PC-3 (cell line): ENCODE measurements around the gene TMTC2. TPM values are rescaled to one million over a fixed set of nuclear protein-coding genes. Genes with fewer than 3 reads are reported as not detected.

ENCODE experiments used
- ATAC-seq: fragments of 200-7000 bp; cut with Tn5 transposase; 2 replicates; pipeline ENCODE4 v1.9.1; 2020; ENCODE audit warnings: mild to moderate bottlenecking, moderate library complexity
- BruUV-seq: library from RNA; stranded (reverse); fragments of 400-500 nt; replicated peaks from 2 replicates; lab custom pipeline; 2021; lab: Mats Ljungman, UMichigan
- CTCF ChIA-PET: fragments of 300-600 bp; sonication (Branson Sonifier 250); formaldehyde crosslinking; loops from one replicate; lab custom pipeline; 2022; ENCODE audit warnings: antibody characterized with exemption; lab: Charles Lee
- POLR2A ChIA-PET: fragments of 300-600 bp; sonication (Branson Sonifier 250); formaldehyde crosslinking; loops from one replicate; lab custom pipeline; 2022; ENCODE audit warnings: antibody characterized with exemption; ENCODE audit not compliant: unreplicated experiment; lab: Charles Lee
- DNase-seq: peaks from one replicate; pipeline ENCODE4 v3.0.0-alpha.2; 2015
- H2AFZ ChIP-seq: fragments of 300-600 bp; sonication (generic); 2 replicates; pipeline ENCODE4 v1.6.0; 2016; ENCODE audit warnings: antibody characterized with exemption, low read length
- H3F3A ChIP-seq: fragments of 300-600 bp; sonication (generic); one replicate; pipeline ENCODE4 v1.6.0; 2017; ENCODE audit warnings: antibody characterized with exemption, low read length, control low read depth, mild to moderate bottlenecking; ENCODE audit not compliant: unreplicated experiment
- H3K27ac ChIP-seq: fragments of 300-600 bp; sonication (generic); 2 replicates; pipeline ENCODE4 v1.5.1; 2016; ENCODE audit warnings: mild to moderate bottlenecking, low read length
- H3K27me3 ChIP-seq: fragments of 300-600 bp; sonication (generic); 2 replicates; pipeline ENCODE4 v1.6.1; 2016; ENCODE audit warnings: low read length, mixed read lengths
- H3K36me3 ChIP-seq: fragments of 300-600 bp; sonication (generic); 2 replicates; pipeline ENCODE4 v1.6.1; 2016; ENCODE audit warnings: low read depth, mixed run types, low read length, mixed read lengths
- H3K4me1 ChIP-seq: fragments of 300-600 bp; sonication (generic); 2 replicates; pipeline ENCODE4 v1.5.1; 2016; ENCODE audit warnings: low read length; ENCODE audit not compliant: insufficient read depth
- H3K4me2 ChIP-seq: fragments of 300-600 bp; sonication (generic); 2 replicates; pipeline ENCODE4 v1.6.0; 2016; ENCODE audit warnings: low read length
- H3K4me3 ChIP-seq: fragments of 300-600 bp; sonication (generic); 2 replicates; pipeline ENCODE4 v1.5.1; 2016; ENCODE audit warnings: mild to moderate bottlenecking, low read length, mixed read lengths
- H3K79me2 ChIP-seq: fragments of 300-600 bp; sonication (generic); 2 replicates; pipeline ENCODE4 v1.6.1; 2017; ENCODE audit warnings: low read length, mixed read lengths
- H3K9ac ChIP-seq: fragments of 300-600 bp; sonication (generic); 2 replicates; pipeline ENCODE4 v1.6.0; 2016; ENCODE audit warnings: mild to moderate bottlenecking, low read length
- H3K9me2 ChIP-seq: fragments of 300-600 bp; sonication (generic); replicated peaks from 2 replicates; pipeline ENCODE4 v1.6.1; 2016; ENCODE audit warnings: mixed run types, low read length, mixed read lengths
- H3K9me3 ChIP-seq: fragments of 300-600 bp; sonication (generic); 2 replicates; pipeline ENCODE4 v1.6.1; 2016; ENCODE audit warnings: low read length, mixed read lengths
- H4K20me1 ChIP-seq: fragments of 300-600 bp; sonication (generic); 2 replicates; pipeline ENCODE4 v1.6.1; 2016; ENCODE audit warnings: low read length, mixed read lengths
- EZH2 ChIP-seq: fragments of 300-600 bp; sonication (generic); IDR thresholded peaks from one replicate; pipeline ENCODE4 v1.6.1; 2017; ENCODE audit warnings: antibody characterized with exemption, mild to moderate bottlenecking, low read length; ENCODE audit not compliant: unreplicated experiment
- EZH2phosphoT487 ChIP-seq: fragments of 300-600 bp; sonication (generic); IDR thresholded peaks from 2 replicates; pipeline ENCODE4 v1.6.1; 2018; ENCODE audit warnings: mild to moderate bottlenecking, antibody characterized with exemption, low read length, borderline replicate concordance
- intact Hi-C: fragments of 100-400 bp; cut with micrococcal nuclease; formaldehyde crosslinking; loops from 2 replicates; pipeline ENCODE4 v1.9.0; 2023
- total RNA-seq: library from RNA; depleted of rRNA; stranded (reverse); fragments of >200 nt; gene quantifications from 2 replicates; pipeline ENCODE4 v1.2.3, GENCODE V29; 2014
- TF ChIP-seq, protein P1 (sequence below): fragments of 300-600 bp; sonication (generic); conservative IDR thresholded peaks from 2 replicates; pipeline ENCODE4 v1.5.1; 2017; ENCODE audit warnings: antibody characterized with exemption, low read depth, mild to moderate bottlenecking, low read length

The TMTC2 gene
- total RNA-seq, 1 experiment from 2014 or later: 10.7 TPM

DNA sequence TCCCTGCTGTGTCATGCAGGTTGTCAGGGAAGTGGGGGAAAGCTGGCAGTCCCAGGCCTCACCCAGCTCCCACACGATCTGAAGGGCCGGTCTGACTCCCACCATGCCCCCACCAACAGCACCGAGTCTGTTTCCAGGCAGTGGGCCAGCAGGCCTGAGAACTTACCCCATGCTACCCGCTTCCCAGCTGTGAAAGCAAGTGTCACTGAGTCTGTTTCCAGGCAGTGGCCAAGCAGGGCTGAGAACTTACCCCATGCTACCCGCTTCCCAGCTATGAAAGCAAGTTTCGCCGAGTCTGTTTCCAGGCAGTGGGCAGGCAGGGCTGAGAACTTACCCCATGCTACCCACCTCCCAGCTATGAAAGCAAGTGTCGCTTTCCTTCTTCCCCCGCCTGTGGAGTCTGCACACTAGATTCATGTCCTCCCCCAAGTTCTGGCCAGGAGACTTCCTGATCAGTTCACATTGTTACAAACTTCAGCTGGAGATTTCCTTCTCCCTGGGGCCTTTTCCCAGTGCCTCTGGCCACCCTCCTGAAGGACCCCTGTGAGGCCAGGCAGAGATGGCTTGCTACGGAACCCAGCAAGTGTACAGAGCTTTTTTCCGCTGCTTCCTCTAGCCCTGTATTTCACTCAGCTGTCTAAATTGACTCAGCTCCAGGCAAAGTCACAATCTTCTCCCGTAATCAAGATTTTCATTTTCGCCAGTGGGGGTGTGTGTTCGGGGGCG, 435.4 kb downstream of the TMTC2 start:
- BruUV-seq: no TSS peak
- Histone ChIP-seq H3K9ac (no peak overlapping the region), H2AFZ (no peak overlapping the region), H4K20me1 (no peaks in the 10 kb centered on the region), H3K79me2 (no peaks in the 10 kb centered on the region), H3K4me2 (no peak overlapping the region), H3K27me3 (no peaks in the 10 kb centered on the region), H3F3A (no peaks in the 10 kb centered on the region), H3K4me1 (no peaks in the 10 kb centered on the region), H3K4me3 (no peak overlapping the region), H3K9me2 (no peaks in the 10 kb centered on the region), H3K27ac (no peak overlapping the region), H3K36me3 (no peaks in the 10 kb centered on the region), H3K9me3 (no peaks in the 10 kb centered on the region)
- TF ChIP-seq EZH2phosphoT487 (no peak), EZH2 (no peak)
- TF ChIP-seq, protein P1, sequence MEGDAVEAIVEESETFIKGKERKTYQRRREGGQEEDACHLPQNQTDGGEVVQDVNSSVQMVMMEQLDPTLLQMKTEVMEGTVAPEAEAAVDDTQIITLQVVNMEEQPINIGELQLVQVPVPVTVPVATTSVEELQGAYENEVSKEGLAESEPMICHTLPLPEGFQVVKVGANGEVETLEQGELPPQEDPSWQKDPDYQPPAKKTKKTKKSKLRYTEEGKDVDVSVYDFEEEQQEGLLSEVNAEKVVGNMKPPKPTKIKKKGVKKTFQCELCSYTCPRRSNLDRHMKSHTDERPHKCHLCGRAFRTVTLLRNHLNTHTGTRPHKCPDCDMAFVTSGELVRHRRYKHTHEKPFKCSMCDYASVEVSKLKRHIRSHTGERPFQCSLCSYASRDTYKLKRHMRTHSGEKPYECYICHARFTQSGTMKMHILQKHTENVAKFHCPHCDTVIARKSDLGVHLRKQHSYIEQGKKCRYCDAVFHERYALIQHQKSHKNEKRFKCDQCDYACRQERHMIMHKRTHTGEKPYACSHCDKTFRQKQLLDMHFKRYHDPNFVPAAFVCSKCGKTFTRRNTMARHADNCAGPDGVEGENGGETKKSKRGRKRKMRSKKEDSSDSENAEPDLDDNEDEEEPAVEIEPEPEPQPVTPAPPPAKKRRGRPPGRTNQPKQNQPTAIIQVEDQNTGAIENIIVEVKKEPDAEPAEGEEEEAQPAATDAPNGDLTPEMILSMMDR: no peak
- CTCF ChIA-PET: no interaction called here
- intact Hi-C loops: no loop called here
- DNase-seq (no peak), ATAC-seq (no peak)
- POLR2A ChIA-PET: no interaction called here

DNA sequence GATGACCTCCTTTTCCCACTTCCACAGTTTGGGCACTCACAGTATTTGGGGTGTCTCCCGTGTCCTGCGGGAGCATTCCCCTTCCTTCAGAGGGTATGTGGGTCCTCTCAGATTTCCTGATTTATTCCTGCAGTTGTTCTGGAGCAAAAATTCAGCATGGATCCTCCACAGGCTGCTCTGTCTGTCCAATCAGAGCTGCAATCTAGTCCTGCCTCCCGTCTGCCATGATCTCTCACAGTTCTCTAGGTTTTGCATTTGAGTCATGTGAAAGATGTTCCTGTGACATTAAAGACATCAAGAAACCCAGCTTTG, 435.9 kb downstream of the TMTC2 start:
- Histone ChIP-seq H3K4me3 (no peak overlapping the region), H3K9ac (no peak overlapping the region), H2AFZ (no peak overlapping the region), H3K9me3 (no peaks in the 10 kb centered on the region), H3K79me2 (no peaks in the 10 kb centered on the region), H3K9me2 (no peaks in the 10 kb centered on the region), H3K36me3 (no peaks in the 10 kb centered on the region), H3K4me2 (no peak overlapping the region), H3F3A (no peaks in the 10 kb centered on the region), H4K20me1 (no peaks in the 10 kb centered on the region), H3K4me1 (no peaks in the 10 kb centered on the region), H3K27ac (no peak overlapping the region), H3K27me3 (no peaks in the 10 kb centered on the region)
- TF ChIP-seq EZH2phosphoT487 (no peak), EZH2 (no peak)
- TF ChIP-seq, protein P1: no peak
- no peak for DNase-seq
- POLR2A ChIA-PET: no interaction called here
- CTCF ChIA-PET: no interaction called here
- BruUV-seq: no TSS peak
- no peak for ATAC-seq
- intact Hi-C loops: no loop called here

DNA sequence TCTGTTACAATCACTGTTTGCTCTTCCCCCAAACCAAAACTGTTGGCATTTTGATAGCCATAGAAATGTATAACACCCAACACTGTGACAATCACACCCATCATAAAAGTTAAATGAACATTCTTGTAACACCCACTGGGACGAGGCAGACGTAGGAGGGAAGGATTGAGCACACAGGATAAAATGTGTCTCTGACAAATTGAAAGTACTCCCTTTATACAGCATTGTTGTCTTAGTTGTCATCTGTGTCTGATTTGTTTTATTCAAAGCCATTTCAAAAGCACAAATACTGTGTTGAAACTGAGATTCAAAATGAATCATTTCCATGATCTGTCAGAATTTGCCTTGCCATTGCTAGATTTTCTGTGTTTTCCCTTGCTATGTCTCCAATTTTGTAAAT, 436.3 kb downstream of the TMTC2 start:
- Histone ChIP-seq H3K4me3 (no peak overlapping the region), H3K9me2 (no peaks in the 10 kb centered on the region), H3K9me3 (no peaks in the 10 kb centered on the region), H3K4me1 (no peaks in the 10 kb centered on the region), H3K27ac (no peak overlapping the region), H2AFZ (no peak overlapping the region), H3K4me2 (no peak overlapping the region), H3K9ac (no peak overlapping the region), H3K36me3 (no peaks in the 10 kb centered on the region), H3K79me2 (no peaks in the 10 kb centered on the region), H3F3A (no peaks in the 10 kb centered on the region), H3K27me3 (no peaks in the 10 kb centered on the region), H4K20me1 (no peaks in the 10 kb centered on the region)
- TF ChIP-seq, protein P1: no peak
- intact Hi-C loops: no loop called here
- no TSS peak for BruUV-seq
- DNase-seq: no peak
- no peak for ATAC-seq
- POLR2A ChIA-PET: no interaction called here
- CTCF ChIA-PET: no interaction called here
